GM23338 (cell line): Measurements from ENCODE around the gene SHISA7. TPM values are rescaled to one million over a fixed set of nuclear protein-coding genes. Genes with fewer than 3 reads are reported as not detected.

Experiments
- ATAC-seq: fragments of 200-7000 bp; cut with Tn5 transposase; 3 replicates; pipeline ENCODE4 v1.9.1; 2020
- DNase-seq: peaks from one replicate; pipeline ENCODE4 v3.0.0-alpha.2; 2015; ENCODE audit warnings: low spot score
- H2AFZ ChIP-seq: fragments of 200-600 bp; sonication (generic); 2 replicates; pipeline ENCODE4 v1.8.0; 2016; ENCODE audit warnings: antibody characterized with exemption, mild to moderate bottlenecking, moderate library complexity
- H3F3A ChIP-seq: fragments of 200-600 bp; sonication (generic); replicated peaks from 2 replicates; pipeline ENCODE4 v1.8.0; 2017; ENCODE audit warnings: antibody characterized with exemption, mixed run types, low read depth
- H3K27ac ChIP-seq: fragments of 200-600 bp; sonication (generic); 2 replicates; pipeline ENCODE4 v1.6.1; 2016; ENCODE audit warnings: low read depth
- H3K27me3 ChIP-seq: fragments of 200-600 bp; sonication (generic); 2 replicates; pipeline ENCODE4 v1.8.0; 2016; ENCODE audit warnings: mild to moderate bottlenecking, mixed run types, moderate library complexity; ENCODE audit not compliant: insufficient read depth
- H3K36me3 ChIP-seq: fragments of 200-600 bp; sonication (generic); 2 replicates; pipeline ENCODE4 v1.8.0; 2016; ENCODE audit warnings: mild to moderate bottlenecking; ENCODE audit not compliant: insufficient read depth
- H3K4me1 ChIP-seq: fragments of 200-600 bp; sonication (generic); 2 replicates; pipeline ENCODE4 v1.8.0; 2016; ENCODE audit warnings: mild to moderate bottlenecking, moderate library complexity; ENCODE audit not compliant: insufficient read depth
- H3K4me2 ChIP-seq: fragments of 200-600 bp; sonication (generic); 2 replicates; pipeline ENCODE4 v1.7.1; 2017; ENCODE audit warnings: mixed run types
- H3K4me3 ChIP-seq: fragments of 200-600 bp; sonication (generic); 2 replicates; pipeline ENCODE4 v1.6.1; 2016; ENCODE audit warnings: mixed run types
- H3K79me2 ChIP-seq: fragments of 200-600 bp; sonication (generic); replicated peaks from 2 replicates; pipeline ENCODE4 v1.8.0; 2017; ENCODE audit warnings: mild to moderate bottlenecking; ENCODE audit not compliant: insufficient read depth
- H3K9me2 ChIP-seq: fragments of 200-600 bp; sonication (generic); 2 replicates; pipeline ENCODE4 v1.8.0; 2017; ENCODE audit not compliant: insufficient read depth
- H4K20me1 ChIP-seq: fragments of 200-600 bp; sonication (generic); replicated peaks from 2 replicates; pipeline ENCODE4 v1.8.0; 2017; ENCODE audit warnings: mild to moderate bottlenecking; ENCODE audit not compliant: insufficient read depth
- H3K27ac Mint-ChIP-seq: 2 replicates; pipeline ENCODE4 v1.8.0; 2020; ENCODE audit warnings: inconsistent platforms, mild to moderate bottlenecking, moderate library complexity, mixed read lengths
- H3K27me3 Mint-ChIP-seq: 3 replicates; pipeline ENCODE4 v1.8.0; 2022; ENCODE audit warnings: low read depth, mild to moderate bottlenecking, moderate library complexity, mixed read lengths, inconsistent platforms; ENCODE audit not compliant: insufficient read depth, poor library complexity
- H3K36me3 Mint-ChIP-seq: 3 replicates; pipeline ENCODE4 v1.8.0; 2021; ENCODE audit warnings: low read depth, mild to moderate bottlenecking, inconsistent platforms, moderate library complexity, mixed read lengths
- H3K4me1 Mint-ChIP-seq: 3 replicates; pipeline ENCODE4 v1.8.0; 2020; ENCODE audit warnings: mild to moderate bottlenecking, inconsistent platforms, mixed read lengths
- H3K4me3 Mint-ChIP-seq: 3 replicates; pipeline ENCODE4 v1.8.0; 2021; ENCODE audit warnings: moderate library complexity, mild to moderate bottlenecking, inconsistent platforms, mixed read lengths
- H3K9me3 Mint-ChIP-seq: 3 replicates; pipeline ENCODE4 v1.8.0; 2020; ENCODE audit warnings: moderate library complexity, mild to moderate bottlenecking, inconsistent platforms, mixed read lengths
- CREB1 ChIP-seq: fragments of 250-450 bp; sonication (Bioruptor Pico); IDR thresholded peaks from 2 replicates; pipeline ENCODE4 v1.5.0; 2020; ENCODE audit warnings: low read depth, mild to moderate bottlenecking, moderate library complexity
- ETS1 ChIP-seq: IDR thresholded peaks from 2 replicates; pipeline ENCODE4 v1.6.1; 2016; ENCODE audit warnings: antibody characterized with exemption
- EZH2 ChIP-seq: fragments of 200-600 bp; sonication (generic); IDR thresholded peaks from one replicate; pipeline ENCODE4 v1.8.0; 2017; ENCODE audit warnings: antibody characterized with exemption, mild to moderate bottlenecking, low read depth; ENCODE audit not compliant: unreplicated experiment
- EZH2phosphoT487 ChIP-seq: fragments of 200-600 bp; sonication (generic); IDR thresholded peaks from one replicate; pipeline ENCODE4 v1.8.1; 2018; ENCODE audit warnings: antibody characterized with exemption; ENCODE audit not compliant: unreplicated experiment
- NANOG ChIP-seq: IDR thresholded peaks from 2 replicates; pipeline ENCODE4 v1.6.1; 2016; ENCODE audit warnings: antibody characterized with exemption, borderline replicate concordance
- POLR2AphosphoS5 ChIP-seq: IDR thresholded peaks from 2 replicates; pipeline ENCODE4 v1.6.1; 2016; ENCODE audit warnings: antibody characterized with exemption, low read depth
- STAT1 ChIP-seq: IDR thresholded peaks from one replicate; pipeline ENCODE4 v1.6.1; 2016; ENCODE audit warnings: antibody characterized with exemption; ENCODE audit not compliant: unreplicated experiment
- ZNF331 ChIP-seq: fragments of 250-450 bp; sonication (Bioruptor Pico); IDR thresholded peaks from 2 replicates; pipeline ENCODE4 v1.5.0; 2020; ENCODE audit warnings: low read depth, mild to moderate bottlenecking, moderate library complexity
- polyA plus RNA-seq: library from polyadenylated mRNA; unstranded; fragments of >200 nt; fragmentation: Nextera tagmentation; extraction: Ambion mirVana; gene quantifications from 2 replicates; pipeline ENCODE4 v1.2.1, GENCODE V29; 2016
- total RNA-seq: library from RNA; depleted of rRNA; stranded (reverse); fragments of >200 nt; shearing (Covaris generic); gene quantifications from 2 replicates; pipeline ENCODE4 v1.2.3, GENCODE V29; 2014
- TF ChIP-seq, protein P1 (sequence below), 2 experiments: fragments of 200-600 bp in 1 of 2; sonication (generic) in 1 of 2; conservative IDR thresholded peaks; 2 replicates each; pipeline versions ENCODE4 v1.5.1 to v1.6.1; 2016 to 2017; ENCODE audit warnings: antibody characterized with exemption in 2 of 2, low read depth in 2 of 2, mild to moderate bottlenecking in 2 of 2, moderate library complexity in 1 of 2
- TF ChIP-seq, protein P2 (sequence below): fragments of 250-450 bp; sonication (Bioruptor Pico); IDR thresholded peaks from 2 replicates; pipeline ENCODE4 v1.5.0; 2020; ENCODE audit warnings: mild to moderate bottlenecking, moderate library complexity

SHISA7 gene
- total and polyA plus RNA-seq, 2 experiments from 2014 or later: 0.32 to 1.4 TPM

DNA sequence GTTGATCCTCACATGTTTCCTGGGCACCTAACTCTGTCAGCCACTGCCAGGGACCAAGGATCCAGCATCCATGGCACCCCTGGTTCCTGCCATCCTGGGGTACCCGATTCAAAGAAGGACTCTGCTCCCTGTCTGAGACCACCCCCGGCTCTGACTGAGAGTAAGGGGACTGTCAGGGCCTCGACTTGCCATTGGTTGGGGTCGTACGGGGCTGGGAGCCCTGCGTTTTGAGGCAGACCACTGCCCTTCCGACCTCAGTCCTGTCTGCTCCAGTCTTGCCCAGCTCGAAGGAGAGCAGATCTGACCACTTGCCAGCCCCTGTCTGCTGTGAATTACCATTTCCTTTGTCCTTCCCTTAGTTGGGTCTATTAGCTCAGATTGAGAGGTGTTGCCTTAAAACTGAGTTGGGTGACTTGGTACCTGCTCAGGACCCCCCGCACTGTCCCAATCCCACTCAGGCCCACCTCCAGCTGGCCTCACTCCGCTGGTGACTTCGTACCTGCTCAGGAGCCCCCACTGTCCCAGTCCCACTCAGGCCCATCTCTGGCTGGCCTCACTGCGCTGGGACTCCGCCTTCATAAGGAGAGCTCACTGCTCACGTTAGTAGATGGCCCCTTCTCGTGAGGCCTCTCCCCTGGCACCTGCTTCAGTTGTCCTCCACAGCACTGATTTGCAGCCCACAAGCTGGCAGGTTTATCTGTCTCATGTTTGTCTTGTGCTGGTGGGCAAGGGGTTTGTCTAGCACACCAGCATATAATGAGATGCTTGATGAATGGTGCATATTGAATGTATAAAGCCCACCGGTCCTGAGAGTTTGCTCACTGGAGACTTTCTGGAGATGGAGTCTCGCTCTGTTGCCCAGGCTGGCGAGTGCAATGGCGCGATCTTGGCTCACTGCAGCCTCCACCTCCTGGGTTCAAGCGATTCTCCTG, 53.4 kb downstream of the SHISA7 start:
- TF ChIP-seq POLR2AphosphoS5 (peak; percentile 54), ETS1 (no peak), NANOG (no peak)
- H3K27me3 ChIP-seq: no peaks in the 10 kb centered on the region

GRCh38 chr19:55387736-55388497, 55.2 kb downstream of the SHISA7 start:
- ATAC-seq (no peak), DNase-seq (no peak)
- peaks cover 67% of the 10 kb centered on the region for H3K4me1 ChIP-seq
- peak overlapping the region; percentile 99 for H3K4me3 ChIP-seq
- peaks cover 41% of the 10 kb centered on the region for H4K20me1 ChIP-seq
- Mint-ChIP-seq H3K27me3 (peaks cover 58% of the 10 kb centered on the region), H3K36me3 (peaks cover 54% of the 10 kb centered on the region), H3K4me3 (peak overlapping the region; percentile 99), H3K9me3 (peaks cover 2% of the 10 kb centered on the region; the same call in 2 of the 3 replicates), H3K27ac (no peak overlapping the region), H3K4me1 (peaks cover 71% of the 10 kb centered on the region)
- no peak overlapping the region for H3K27ac ChIP-seq
- no peak overlapping the region for H2AFZ ChIP-seq
- peak overlapping the region; percentile 97 for H3K4me2 ChIP-seq
- H3K36me3 ChIP-seq: peaks cover 11% of the 10 kb centered on the region; the same call in 1 of the 2 replicates
- H3K79me2 ChIP-seq: peaks cover 28% of the 10 kb centered on the region
- peaks cover 66% of the 10 kb centered on the region for H3F3A ChIP-seq
- no peaks in the 10 kb centered on the region for H3K9me2 ChIP-seq
- peaks cover 4% of the 10 kb centered on the region; the same call in 1 of the 2 replicates for H3K27me3 ChIP-seq
- TF ChIP-seq EZH2: no peak
- no peak for TF ChIP-seq STAT1
- TF ChIP-seq, protein P1, sequence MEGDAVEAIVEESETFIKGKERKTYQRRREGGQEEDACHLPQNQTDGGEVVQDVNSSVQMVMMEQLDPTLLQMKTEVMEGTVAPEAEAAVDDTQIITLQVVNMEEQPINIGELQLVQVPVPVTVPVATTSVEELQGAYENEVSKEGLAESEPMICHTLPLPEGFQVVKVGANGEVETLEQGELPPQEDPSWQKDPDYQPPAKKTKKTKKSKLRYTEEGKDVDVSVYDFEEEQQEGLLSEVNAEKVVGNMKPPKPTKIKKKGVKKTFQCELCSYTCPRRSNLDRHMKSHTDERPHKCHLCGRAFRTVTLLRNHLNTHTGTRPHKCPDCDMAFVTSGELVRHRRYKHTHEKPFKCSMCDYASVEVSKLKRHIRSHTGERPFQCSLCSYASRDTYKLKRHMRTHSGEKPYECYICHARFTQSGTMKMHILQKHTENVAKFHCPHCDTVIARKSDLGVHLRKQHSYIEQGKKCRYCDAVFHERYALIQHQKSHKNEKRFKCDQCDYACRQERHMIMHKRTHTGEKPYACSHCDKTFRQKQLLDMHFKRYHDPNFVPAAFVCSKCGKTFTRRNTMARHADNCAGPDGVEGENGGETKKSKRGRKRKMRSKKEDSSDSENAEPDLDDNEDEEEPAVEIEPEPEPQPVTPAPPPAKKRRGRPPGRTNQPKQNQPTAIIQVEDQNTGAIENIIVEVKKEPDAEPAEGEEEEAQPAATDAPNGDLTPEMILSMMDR (conservative IDR thresholded peaks at IDR 0.05; ENCODE audit: low read depth in 2 of 2): no peak
- TF ChIP-seq ZNF331 (CRISPR knock-in tag): no peak
- TF ChIP-seq EZH2phosphoT487: no peak
- TF ChIP-seq, protein P2, sequence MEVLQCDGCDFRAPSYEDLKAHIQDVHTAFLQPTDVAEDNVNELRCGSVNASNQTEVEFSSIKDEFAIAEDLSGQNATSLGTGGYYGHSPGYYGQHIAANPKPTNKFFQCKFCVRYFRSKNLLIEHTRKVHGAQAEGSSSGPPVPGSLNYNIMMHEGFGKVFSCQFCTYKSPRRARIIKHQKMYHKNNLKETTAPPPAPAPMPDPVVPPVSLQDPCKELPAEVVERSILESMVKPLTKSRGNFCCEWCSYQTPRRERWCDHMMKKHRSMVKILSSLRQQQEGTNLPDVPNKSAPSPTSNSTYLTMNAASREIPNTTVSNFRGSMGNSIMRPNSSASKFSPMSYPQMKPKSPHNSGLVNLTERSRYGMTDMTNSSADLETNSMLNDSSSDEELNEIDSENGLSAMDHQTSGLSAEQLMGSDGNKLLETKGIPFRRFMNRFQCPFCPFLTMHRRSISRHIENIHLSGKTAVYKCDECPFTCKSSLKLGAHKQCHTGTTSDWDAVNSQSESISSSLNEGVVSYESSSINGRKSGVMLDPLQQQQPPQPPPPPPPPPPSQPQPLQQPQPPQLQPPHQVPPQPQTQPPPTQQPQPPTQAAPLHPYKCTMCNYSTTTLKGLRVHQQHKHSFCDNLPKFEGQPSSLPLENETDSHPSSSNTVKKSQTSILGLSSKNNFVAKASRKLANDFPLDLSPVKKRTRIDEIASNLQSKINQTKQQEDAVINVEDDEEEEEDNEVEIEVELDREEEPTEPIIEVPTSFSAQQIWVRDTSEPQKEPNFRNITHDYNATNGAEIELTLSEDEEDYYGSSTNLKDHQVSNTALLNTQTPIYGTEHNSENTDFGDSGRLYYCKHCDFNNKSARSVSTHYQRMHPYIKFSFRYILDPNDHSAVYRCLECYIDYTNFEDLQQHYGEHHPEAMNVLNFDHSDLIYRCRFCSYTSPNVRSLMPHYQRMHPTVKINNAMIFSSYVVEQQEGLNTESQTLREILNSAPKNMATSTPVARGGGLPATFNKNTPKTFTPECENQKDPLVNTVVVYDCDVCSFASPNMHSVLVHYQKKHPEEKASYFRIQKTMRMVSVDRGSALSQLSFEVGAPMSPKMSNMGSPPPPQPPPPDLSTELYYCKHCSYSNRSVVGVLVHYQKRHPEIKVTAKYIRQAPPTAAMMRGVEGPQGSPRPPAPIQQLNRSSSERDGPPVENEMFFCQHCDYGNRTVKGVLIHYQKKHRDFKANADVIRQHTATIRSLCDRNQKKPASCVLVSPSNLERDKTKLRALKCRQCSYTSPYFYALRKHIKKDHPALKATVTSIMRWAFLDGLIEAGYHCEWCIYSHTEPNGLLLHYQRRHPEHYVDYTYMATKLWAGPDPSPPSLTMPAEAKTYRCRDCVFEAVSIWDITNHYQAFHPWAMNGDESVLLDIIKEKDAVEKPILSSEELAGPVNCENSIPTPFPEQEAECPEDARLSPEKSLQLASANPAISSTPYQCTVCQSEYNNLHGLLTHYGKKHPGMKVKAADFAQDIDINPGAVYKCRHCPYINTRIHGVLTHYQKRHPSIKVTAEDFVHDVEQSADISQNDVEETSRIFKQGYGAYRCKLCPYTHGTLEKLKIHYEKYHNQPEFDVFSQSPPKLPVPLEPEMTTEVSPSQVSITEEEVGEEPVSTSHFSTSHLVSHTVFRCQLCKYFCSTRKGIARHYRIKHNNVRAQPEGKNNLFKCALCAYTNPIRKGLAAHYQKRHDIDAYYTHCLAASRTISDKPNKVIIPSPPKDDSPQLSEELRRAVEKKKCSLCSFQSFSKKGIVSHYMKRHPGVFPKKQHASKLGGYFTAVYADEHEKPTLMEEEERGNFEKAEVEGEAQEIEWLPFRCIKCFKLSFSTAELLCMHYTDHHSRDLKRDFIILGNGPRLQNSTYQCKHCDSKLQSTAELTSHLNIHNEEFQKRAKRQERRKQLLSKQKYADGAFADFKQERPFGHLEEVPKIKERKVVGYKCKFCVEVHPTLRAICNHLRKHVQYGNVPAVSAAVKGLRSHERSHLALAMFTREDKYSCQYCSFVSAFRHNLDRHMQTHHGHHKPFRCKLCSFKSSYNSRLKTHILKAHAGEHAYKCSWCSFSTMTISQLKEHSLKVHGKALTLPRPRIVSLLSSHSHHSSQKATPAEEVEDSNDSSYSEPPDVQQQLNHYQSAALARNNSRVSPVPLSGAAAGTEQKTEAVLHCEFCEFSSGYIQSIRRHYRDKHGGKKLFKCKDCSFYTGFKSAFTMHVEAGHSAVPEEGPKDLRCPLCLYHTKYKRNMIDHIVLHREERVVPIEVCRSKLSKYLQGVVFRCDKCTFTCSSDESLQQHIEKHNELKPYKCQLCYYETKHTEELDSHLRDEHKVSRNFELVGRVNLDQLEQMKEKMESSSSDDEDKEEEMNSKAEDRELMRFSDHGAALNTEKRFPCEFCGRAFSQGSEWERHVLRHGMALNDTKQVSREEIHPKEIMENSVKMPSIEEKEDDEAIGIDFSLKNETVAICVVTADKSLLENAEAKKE (CRISPR knock-in tag): no peak
- no peak for TF ChIP-seq CREB1 (CRISPR knock-in tag)

More for the DNA sequence above, 53.4 kb downstream of the SHISA7 start:
- peaks cover 72% of the 10 kb centered on the region for H3K4me1 Mint-ChIP-seq
- Histone ChIP-seq H3K79me2 (peaks cover 28% of the 10 kb centered on the region), H3K4me2 (peak overlapping the region; percentile 32), H3K4me1 (peaks cover 70% of the 10 kb centered on the region), H2AFZ (no peak overlapping the region), H3K4me3 (no peak overlapping the region; the same call in 1 of the 2 replicates), H4K20me1 (peaks cover 40% of the 10 kb centered on the region), H3K36me3 (peaks cover 11% of the 10 kb centered on the region; the same call in 1 of the 2 replicates), H3F3A (peaks cover 61% of the 10 kb centered on the region), H3K27ac (peak overlapping the region; percentile 45; the same call in 1 of the 2 replicates), H3K9me2 (no peaks in the 10 kb centered on the region)
- no peaks in the 10 kb centered on the region; the same call in 2 of the 3 replicates for H3K9me3 Mint-ChIP-seq
- peaks cover 54% of the 10 kb centered on the region for H3K36me3 Mint-ChIP-seq
- peak overlapping the region; percentile 85 for H3K27ac Mint-ChIP-seq
- DNase-seq: no peak
- ATAC-seq: no peak
- peaks cover 52% of the 10 kb centered on the region for H3K27me3 Mint-ChIP-seq
- peak overlapping the region; percentile 46; the same call in 1 of the 3 replicates for H3K4me3 Mint-ChIP-seq
